ENCODE results near the gene SHISA9.

The SHISA9 gene

DNA sequence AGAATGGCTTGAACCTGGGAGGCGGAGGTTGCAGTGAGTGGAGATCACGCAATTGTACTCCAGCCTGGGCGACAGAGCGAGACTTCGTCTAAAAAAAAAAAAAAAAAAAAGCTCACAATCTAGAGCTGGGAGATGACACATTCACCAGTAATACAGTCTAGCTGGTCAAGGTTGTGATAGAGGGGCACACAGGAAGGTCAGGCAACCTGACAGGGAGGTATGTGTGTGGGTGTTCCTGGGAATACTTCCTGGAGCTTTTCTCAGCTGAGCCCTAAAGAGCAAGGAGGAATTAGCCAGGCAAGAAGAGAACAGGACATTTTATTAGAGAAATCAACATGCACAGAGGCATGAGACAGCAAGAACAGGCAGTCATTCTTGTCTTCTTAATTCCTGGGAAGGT lies 216.7 kb downstream of the SHISA9 start:
- H2AFZ ChIP-seq (ENCODE audit: low read depth): no peak overlapping the region
- H3K4me1 ChIP-seq (ENCODE audit: low read depth, poor library complexity, severe bottlenecking): no peaks in the 10 kb centered on the region
- no peaks in the 10 kb centered on the region for H3K27me3 ChIP-seq (ENCODE audit: insufficient read depth, low read depth)
- no peaks in the 10 kb centered on the region for H4K20me1 ChIP-seq (ENCODE audit: insufficient read depth)
- H3K27ac ChIP-seq: no peak overlapping the region
- TF ChIP-seq, protein P1, sequence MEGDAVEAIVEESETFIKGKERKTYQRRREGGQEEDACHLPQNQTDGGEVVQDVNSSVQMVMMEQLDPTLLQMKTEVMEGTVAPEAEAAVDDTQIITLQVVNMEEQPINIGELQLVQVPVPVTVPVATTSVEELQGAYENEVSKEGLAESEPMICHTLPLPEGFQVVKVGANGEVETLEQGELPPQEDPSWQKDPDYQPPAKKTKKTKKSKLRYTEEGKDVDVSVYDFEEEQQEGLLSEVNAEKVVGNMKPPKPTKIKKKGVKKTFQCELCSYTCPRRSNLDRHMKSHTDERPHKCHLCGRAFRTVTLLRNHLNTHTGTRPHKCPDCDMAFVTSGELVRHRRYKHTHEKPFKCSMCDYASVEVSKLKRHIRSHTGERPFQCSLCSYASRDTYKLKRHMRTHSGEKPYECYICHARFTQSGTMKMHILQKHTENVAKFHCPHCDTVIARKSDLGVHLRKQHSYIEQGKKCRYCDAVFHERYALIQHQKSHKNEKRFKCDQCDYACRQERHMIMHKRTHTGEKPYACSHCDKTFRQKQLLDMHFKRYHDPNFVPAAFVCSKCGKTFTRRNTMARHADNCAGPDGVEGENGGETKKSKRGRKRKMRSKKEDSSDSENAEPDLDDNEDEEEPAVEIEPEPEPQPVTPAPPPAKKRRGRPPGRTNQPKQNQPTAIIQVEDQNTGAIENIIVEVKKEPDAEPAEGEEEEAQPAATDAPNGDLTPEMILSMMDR (conservative IDR thresholded peaks at IDR 0.05; ENCODE audit: low read depth, low read length): no peak
- no peak overlapping the region for H3K9ac ChIP-seq
- no peaks in the 10 kb centered on the region for H3K79me2 ChIP-seq (ENCODE audit: insufficient read depth, low read depth)
- no peak overlapping the region for H3K4me3 ChIP-seq (IDR thresholded peaks at IDR 0.05; ENCODE audit: insufficient read depth, low read depth, low read length)
- H3K4me2 ChIP-seq: no peak overlapping the region
- no peaks in the 10 kb centered on the region for H3K36me3 ChIP-seq (ENCODE audit: insufficient read depth)

DNA sequence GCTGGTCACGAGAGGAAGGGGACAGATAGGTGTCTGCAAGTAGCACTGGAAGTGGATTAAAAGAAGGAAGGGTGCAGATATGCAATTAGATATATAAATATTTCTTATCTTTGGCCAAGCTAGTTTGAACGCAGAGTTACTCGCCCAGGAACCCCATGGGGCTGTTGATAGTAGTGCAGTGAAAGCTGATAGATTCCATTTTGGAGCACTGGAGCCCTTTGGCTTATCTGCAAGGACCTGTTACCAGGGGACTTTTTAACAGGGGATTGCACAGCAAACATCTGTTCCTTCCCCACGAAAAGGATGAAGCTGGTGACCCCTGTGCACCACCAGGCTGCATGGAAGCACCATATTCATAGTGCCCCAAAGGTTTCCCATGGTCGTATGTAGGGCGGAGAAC lies 218.7 kb downstream of the SHISA9 start:
- TF ChIP-seq, protein P1 (conservative IDR thresholded peaks at IDR 0.05; ENCODE audit: low read depth, low read length): no peak
- no peak overlapping the region for H3K4me2 ChIP-seq
- H3K4me3 ChIP-seq (IDR thresholded peaks at IDR 0.05; ENCODE audit: insufficient read depth, low read depth, low read length): no peak overlapping the region
- H4K20me1 ChIP-seq (ENCODE audit: insufficient read depth): no peaks in the 10 kb centered on the region
- no peaks in the 10 kb centered on the region for H3K4me1 ChIP-seq (ENCODE audit: low read depth, poor library complexity, severe bottlenecking)
- H3K79me2 ChIP-seq (ENCODE audit: insufficient read depth, low read depth): no peaks in the 10 kb centered on the region
- no peak overlapping the region for H2AFZ ChIP-seq (ENCODE audit: low read depth)
- H3K27me3 ChIP-seq (ENCODE audit: insufficient read depth, low read depth): no peaks in the 10 kb centered on the region
- no peak overlapping the region for H3K9ac ChIP-seq
- no peak overlapping the region for H3K27ac ChIP-seq
- H3K36me3 ChIP-seq (ENCODE audit: insufficient read depth): no peaks in the 10 kb centered on the region

DNA sequence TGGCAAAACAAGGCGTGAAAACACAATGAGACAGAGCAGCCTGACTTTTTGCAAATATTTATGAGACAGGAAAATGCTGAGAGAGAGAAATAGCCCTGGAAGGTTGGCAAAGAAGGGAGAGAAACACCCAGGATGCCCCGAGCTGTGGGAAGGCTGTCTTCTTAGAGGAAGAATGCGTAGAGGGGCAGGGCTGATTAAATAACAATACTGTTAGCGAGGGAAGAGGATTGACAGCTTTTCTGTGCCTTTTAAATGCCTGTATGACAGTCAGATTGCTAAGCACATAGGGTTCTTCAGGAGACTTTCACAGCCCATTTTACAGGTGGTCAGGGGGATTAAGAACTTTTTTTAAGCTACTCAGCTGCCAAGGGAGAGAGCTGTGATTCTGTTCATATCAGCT lies 219.2 kb downstream of the SHISA9 start:
- Histone ChIP-seq H3K36me3 (ENCODE audit: insufficient read depth) (no peaks in the 10 kb centered on the region), H3K4me1 (ENCODE audit: low read depth, poor library complexity, severe bottlenecking) (no peaks in the 10 kb centered on the region), H3K4me2 (no peak overlapping the region), H2AFZ (ENCODE audit: low read depth) (no peak overlapping the region), H3K79me2 (ENCODE audit: insufficient read depth, low read depth) (no peaks in the 10 kb centered on the region), H4K20me1 (ENCODE audit: insufficient read depth) (no peaks in the 10 kb centered on the region), H3K4me3 (IDR thresholded peaks at IDR 0.05; ENCODE audit: insufficient read depth, low read depth, low read length) (no peak overlapping the region), H3K27ac (no peak overlapping the region), H3K9ac (no peak overlapping the region), H3K27me3 (ENCODE audit: insufficient read depth, low read depth) (no peaks in the 10 kb centered on the region)
- TF ChIP-seq, protein P1 (conservative IDR thresholded peaks at IDR 0.05; ENCODE audit: low read depth, low read length): no peak

DNA sequence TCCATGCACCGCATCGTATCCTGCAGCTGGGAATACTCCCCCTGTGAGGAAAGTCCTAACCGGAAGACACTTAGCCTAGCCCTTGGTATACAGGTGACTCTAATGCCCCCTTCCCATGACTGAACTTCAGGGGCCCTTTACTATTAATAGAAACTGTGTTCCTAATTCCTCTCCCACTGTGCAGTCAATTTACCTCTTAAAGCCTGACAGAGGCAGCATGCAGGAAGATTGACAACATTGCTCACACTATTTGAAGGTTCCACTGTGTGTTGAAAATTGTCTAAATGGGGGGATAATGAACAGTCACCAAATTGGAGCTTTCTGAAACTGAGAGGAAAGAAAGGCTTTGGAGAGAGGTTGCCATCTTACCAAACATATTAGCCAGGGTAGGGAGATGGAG lies 222.6 kb downstream of the SHISA9 start:
- no peaks in the 10 kb centered on the region for H3K79me2 ChIP-seq (ENCODE audit: insufficient read depth, low read depth)
- H4K20me1 ChIP-seq (ENCODE audit: insufficient read depth): no peaks in the 10 kb centered on the region
- no peak overlapping the region for H3K4me2 ChIP-seq
- H3K4me1 ChIP-seq (ENCODE audit: low read depth, poor library complexity, severe bottlenecking): no peaks in the 10 kb centered on the region
- no peak overlapping the region for H3K9ac ChIP-seq
- no peaks in the 10 kb centered on the region for H3K27me3 ChIP-seq (ENCODE audit: insufficient read depth, low read depth)
- TF ChIP-seq, protein P1 (conservative IDR thresholded peaks at IDR 0.05; ENCODE audit: low read depth, low read length): no peak
- H3K4me3 ChIP-seq (IDR thresholded peaks at IDR 0.05; ENCODE audit: insufficient read depth, low read depth, low read length): no peak overlapping the region
- no peak overlapping the region for H3K27ac ChIP-seq
- H3K36me3 ChIP-seq (ENCODE audit: insufficient read depth): no peaks in the 10 kb centered on the region
- no peak overlapping the region for H2AFZ ChIP-seq (ENCODE audit: low read depth)
